ENCODE data around the gene ADAP1. TPM values are rescaled to one million over a fixed set of nuclear protein-coding genes. Genes with fewer than 3 reads are reported as not detected.
"Not testable (repeated sequence)": the region's sequence is repeated elsewhere in the genome, so short reads cannot be mapped to it uniquely, and the experiment has no call there.

Gene ADAP1
- polyA plus RNA-seq, 1 experiment, result 0.87 TPM

- H3K4me3 ChIP-seq (ENCODE audit: low read depth, low read length), result no peak overlapping the region
- ChIA-PET CTCF (interaction anchor here (0.5 kb wide), 1 partner anchor 140 kb away, joined by 3 read pairs; no protein-coding TSS in a partner anchor), POLR2A (no interaction called here)
- H3K27ac ChIP-seq (ENCODE audit: low read depth, low read length), result no peak overlapping the region
- H3K9me3 ChIP-seq (ENCODE audit: control insufficient read depth, insufficient read depth, low read length), result peaks cover 8% of the 10 kb centered on the region; the same call in 1 of the 2 replicates
- H3K27me3 ChIP-seq (ENCODE audit: control insufficient read depth, insufficient read depth, low read length), result peaks cover 11% of the 10 kb centered on the region
- TF ChIP-seq CTCF (IDR thresholded peaks at IDR 0.05; ENCODE audit: low read depth, low read length), result peak; percentile 32
- no peak for DNase-seq (ENCODE audit: low read depth, low spot score)
Observed at GRCh38 chr7:964401-965231, 10.1 kb upstream of the ADAP1 start.

- CTCF ChIA-PET, result no interaction called here
- peaks cover 11% of the 10 kb centered on the region for H3K27me3 ChIP-seq (ENCODE audit: control insufficient read depth, insufficient read depth, low read length)
- H3K9me3 ChIP-seq (ENCODE audit: control insufficient read depth, insufficient read depth, low read length), result peaks cover 8% of the 10 kb centered on the region; the same call in 1 of the 2 replicates
- no peak overlapping the region for H3K4me3 ChIP-seq (ENCODE audit: low read depth, low read length)
- no peak for TF ChIP-seq CTCF (IDR thresholded peaks at IDR 0.05; ENCODE audit: low read depth, low read length)
- POLR2A ChIA-PET, result no interaction called here
- DNase-seq (ENCODE audit: low read depth, low spot score), result no peak
- H3K27ac ChIP-seq (ENCODE audit: low read depth, low read length), result no peak overlapping the region
Observed at GRCh38 chr7:963236-964078, 9.0 kb upstream of the ADAP1 start.

- no peak for TF ChIP-seq CTCF (IDR thresholded peaks at IDR 0.05; ENCODE audit: low read depth, low read length)
- POLR2A ChIA-PET, result no interaction called here
Observed at GRCh38 chr7:962401-963081, 8.1 kb upstream of the ADAP1 start.

GRCh38 chr7:961546-962400 lies 7.3 kb upstream of the ADAP1 start:
- TF ChIP-seq CTCF (IDR thresholded peaks at IDR 0.05; ENCODE audit: low read depth, low read length), result no peak
- POLR2A ChIA-PET, result no interaction called here
- H3K27ac ChIP-seq (ENCODE audit: low read depth, low read length), result no peak overlapping the region
- H3K9me3 ChIP-seq (ENCODE audit: control insufficient read depth, insufficient read depth, low read length), result peaks cover 8% of the 10 kb centered on the region; the same call in 1 of the 2 replicates
- no peak for DNase-seq (ENCODE audit: low read depth, low spot score)
- CTCF ChIA-PET, result interaction anchor here (0.6 kb wide), 1 partner anchor 207 kb away, joined by 3 read pairs; no protein-coding TSS in a partner anchor
- no peak overlapping the region for H3K4me3 ChIP-seq (ENCODE audit: low read depth, low read length)
- H3K27me3 ChIP-seq (ENCODE audit: control insufficient read depth, insufficient read depth, low read length), result peaks cover 24% of the 10 kb centered on the region

More at GRCh38 chr7:962401-963081, 8.1 kb upstream of the ADAP1 start:
- Histone ChIP-seq H3K4me3 (ENCODE audit: low read depth, low read length) (no peak overlapping the region), H3K27me3 (ENCODE audit: control insufficient read depth, insufficient read depth, low read length) (peaks cover 18% of the 10 kb centered on the region), H3K9me3 (ENCODE audit: control insufficient read depth, insufficient read depth, low read length) (peaks cover 8% of the 10 kb centered on the region; the same call in 1 of the 2 replicates), H3K27ac (ENCODE audit: low read depth, low read length) (no peak overlapping the region)
- DNase-seq (ENCODE audit: low read depth, low spot score), result no peak
- CTCF ChIA-PET, result no interaction called here

GRCh38 chr7:960972-961371 lies 6.5 kb upstream of the ADAP1 start:
- H3K9me3 ChIP-seq (ENCODE audit: control insufficient read depth, insufficient read depth, low read length); H3K27ac ChIP-seq (ENCODE audit: low read depth, low read length); H3K4me3 ChIP-seq (ENCODE audit: low read depth, low read length); POLR2A ChIA-PET; CTCF ChIA-PET; DNase-seq (ENCODE audit: low read depth, low spot score): not testable (repeated sequence)
- H3K27me3 ChIP-seq (ENCODE audit: control insufficient read depth, insufficient read depth, low read length), result peaks cover 26% of the 10 kb centered on the region

Data from AG04450 (cell line).